Colonic mucosa (tissue), 4 donors: ENCODE results near the gene DCAF17. TPM values are rescaled to one million over a fixed set of nuclear protein-coding genes. Genes with fewer than 3 reads are reported as not detected.

Source experiments
- DNase-seq: peaks from one replicate; pipeline ENCODE4 v3.0.0-alpha.2; 2020
- H3K27ac ChIP-seq: fragments of 200-600 bp; one replicate; pipeline ENCODE4 v1.8.0; 2021
- H3K27me3 ChIP-seq: fragments of 200-600 bp; one replicate; pipeline ENCODE4 v1.8.0; 2021
- H3K36me3 ChIP-seq: fragments of 200-600 bp; one replicate; pipeline ENCODE4 v1.8.0; 2021
- H3K4me1 ChIP-seq: fragments of 200-600 bp; one replicate; pipeline ENCODE4 v1.8.0; 2021; ENCODE audit warnings: mild to moderate bottlenecking
- H3K4me3 ChIP-seq: fragments of 200-600 bp; one replicate; pipeline ENCODE4 v1.8.0; 2021
- H3K9ac ChIP-seq, 2 donors: one replicate each; pipeline ENCODE4 v1.7.0; 2013; ENCODE audit warnings: control low read depth in 2 of 2, low read depth in 2 of 2, low read length in 2 of 2
- H3K9me3 ChIP-seq: fragments of 200-600 bp; one replicate; pipeline ENCODE4 v1.8.0; 2021
- intact Hi-C: fragments of 100-400 bp; cut with DNase I; formaldehyde crosslinking; loops from one replicate; pipeline ENCODE4 v1.14.1; 2022
- total RNA-seq, 2 donors: library from RNA; stranded (reverse); fragmentation: NEBNext Ultra II Directional in 1 of 2; extraction: Animal tissue kit (Norgen Biotek cat#: 25700) in 1 of 2; gene quantifications; one replicate each; pipeline ENCODE4 v1.2.1, GENCODE V29; 2021
- TF ChIP-seq, protein P1 (sequence below): fragments of 200-600 bp; IDR thresholded peaks from one replicate; pipeline ENCODE4 v1.8.0; 2022; ENCODE audit warnings: antibody characterized with exemption, mild to moderate bottlenecking
- donor health status: healthy.
- donor health status: DM: no; HTN: no; CAD: no.
- donor health status: DM: no; HTN: no; CAD: no.

Gene DCAF17
- total RNA-seq, 2 donors from 2014 or later: 9.7 to 10.2 TPM

DNA sequence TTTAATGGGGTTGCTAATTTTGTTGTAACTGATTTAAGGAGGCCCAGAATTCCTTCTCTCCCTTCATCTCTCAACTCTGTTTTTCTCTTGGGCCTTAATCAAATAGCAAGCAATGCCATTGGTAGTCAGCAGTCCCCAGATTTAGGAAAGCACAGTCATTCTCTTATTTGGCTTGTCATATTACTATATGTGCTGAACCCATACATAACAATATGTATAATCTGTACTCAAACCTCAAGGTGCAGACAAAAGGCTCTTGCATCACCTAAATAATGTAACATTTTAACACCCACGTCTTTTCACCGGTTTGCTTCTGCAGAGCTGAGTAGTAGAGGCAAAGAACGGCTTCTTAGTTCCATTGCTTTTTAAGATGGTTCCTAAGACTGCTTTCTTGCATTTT is 33.6 kb upstream of the DCAF17 start:
- intact Hi-C loops: no loop called here
- Histone ChIP-seq H3K27ac (no peak overlapping the region), H3K36me3 (no peaks in the 10 kb centered on the region), H3K4me1 (no peaks in the 10 kb centered on the region), H3K4me3 (no peak overlapping the region), H3K9me3 (no peaks in the 10 kb centered on the region), H3K9ac (no peak overlapping the region), H3K27me3 (no peaks in the 10 kb centered on the region)
- DNase-seq: no peak
- TF ChIP-seq, protein P1, sequence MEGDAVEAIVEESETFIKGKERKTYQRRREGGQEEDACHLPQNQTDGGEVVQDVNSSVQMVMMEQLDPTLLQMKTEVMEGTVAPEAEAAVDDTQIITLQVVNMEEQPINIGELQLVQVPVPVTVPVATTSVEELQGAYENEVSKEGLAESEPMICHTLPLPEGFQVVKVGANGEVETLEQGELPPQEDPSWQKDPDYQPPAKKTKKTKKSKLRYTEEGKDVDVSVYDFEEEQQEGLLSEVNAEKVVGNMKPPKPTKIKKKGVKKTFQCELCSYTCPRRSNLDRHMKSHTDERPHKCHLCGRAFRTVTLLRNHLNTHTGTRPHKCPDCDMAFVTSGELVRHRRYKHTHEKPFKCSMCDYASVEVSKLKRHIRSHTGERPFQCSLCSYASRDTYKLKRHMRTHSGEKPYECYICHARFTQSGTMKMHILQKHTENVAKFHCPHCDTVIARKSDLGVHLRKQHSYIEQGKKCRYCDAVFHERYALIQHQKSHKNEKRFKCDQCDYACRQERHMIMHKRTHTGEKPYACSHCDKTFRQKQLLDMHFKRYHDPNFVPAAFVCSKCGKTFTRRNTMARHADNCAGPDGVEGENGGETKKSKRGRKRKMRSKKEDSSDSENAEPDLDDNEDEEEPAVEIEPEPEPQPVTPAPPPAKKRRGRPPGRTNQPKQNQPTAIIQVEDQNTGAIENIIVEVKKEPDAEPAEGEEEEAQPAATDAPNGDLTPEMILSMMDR: no peak

DNA sequence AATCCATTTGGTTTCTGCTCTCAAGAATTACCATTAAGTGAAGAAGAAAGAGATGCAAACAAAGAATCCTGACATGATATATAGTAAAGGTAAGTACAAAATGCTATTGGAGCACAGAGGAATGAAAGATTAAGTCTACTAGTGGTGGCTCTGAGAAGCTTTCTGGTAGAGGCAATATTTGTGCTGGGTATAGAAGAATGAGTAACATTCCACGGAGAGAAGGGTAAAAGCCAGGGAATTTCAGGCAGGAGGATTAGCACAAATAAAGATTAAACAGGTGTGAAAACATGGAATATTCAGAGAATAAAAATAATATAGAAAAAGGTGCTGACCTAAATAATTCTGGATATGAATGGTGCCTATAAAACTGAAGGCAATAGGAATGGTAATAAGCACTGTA is 32.1 kb upstream of the DCAF17 start:
- TF ChIP-seq, protein P1: no peak
- no peak for DNase-seq
- Histone ChIP-seq H3K4me1 (no peaks in the 10 kb centered on the region), H3K4me3 (no peak overlapping the region), H3K36me3 (no peaks in the 10 kb centered on the region), H3K27me3 (no peaks in the 10 kb centered on the region), H3K27ac (no peak overlapping the region), H3K9ac (no peak overlapping the region), H3K9me3 (no peaks in the 10 kb centered on the region)
- intact Hi-C loops: no loop called here

DNA sequence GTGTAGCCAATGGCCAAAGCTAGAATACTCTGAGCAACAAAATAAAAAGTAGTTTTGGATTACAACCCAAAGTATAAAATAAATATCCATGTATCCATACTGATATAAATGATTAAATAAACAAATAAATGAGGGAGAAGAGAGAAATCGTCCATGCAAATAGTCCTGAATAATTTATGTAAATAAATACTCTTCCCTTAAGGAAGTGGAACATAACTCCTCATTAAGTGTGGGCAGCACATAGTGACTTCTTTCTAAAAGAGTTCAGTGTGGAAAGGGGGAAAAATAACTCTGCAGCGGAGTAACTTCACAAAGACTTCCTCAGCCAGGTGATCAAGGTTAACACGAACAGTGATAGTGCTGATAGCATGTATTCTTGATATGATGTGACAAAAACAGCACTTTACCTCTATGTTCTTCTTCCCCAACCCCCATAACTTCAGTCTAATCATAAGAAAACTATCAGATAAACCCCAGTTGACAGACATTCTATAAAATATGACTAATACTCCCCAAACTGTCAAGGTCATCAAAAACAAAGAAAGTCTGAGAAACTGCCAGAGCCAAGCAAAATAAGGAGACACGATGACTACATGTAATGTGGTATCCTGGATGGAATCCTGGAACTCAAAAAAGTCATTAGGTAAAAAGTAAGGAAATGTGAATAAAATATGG is 31.0 kb upstream of the DCAF17 start:
- no peak for DNase-seq
- no peaks in the 10 kb centered on the region for H3K27me3 ChIP-seq
- TF ChIP-seq, protein P1: no peak
- H3K27ac ChIP-seq: no peak overlapping the region
- H3K4me3 ChIP-seq: no peak overlapping the region
- intact Hi-C loops: no loop called here
- no peaks in the 10 kb centered on the region for H3K4me1 ChIP-seq
- no peak overlapping the region for H3K9ac ChIP-seq
- no peaks in the 10 kb centered on the region for H3K36me3 ChIP-seq
- H3K9me3 ChIP-seq: no peaks in the 10 kb centered on the region

DNA sequence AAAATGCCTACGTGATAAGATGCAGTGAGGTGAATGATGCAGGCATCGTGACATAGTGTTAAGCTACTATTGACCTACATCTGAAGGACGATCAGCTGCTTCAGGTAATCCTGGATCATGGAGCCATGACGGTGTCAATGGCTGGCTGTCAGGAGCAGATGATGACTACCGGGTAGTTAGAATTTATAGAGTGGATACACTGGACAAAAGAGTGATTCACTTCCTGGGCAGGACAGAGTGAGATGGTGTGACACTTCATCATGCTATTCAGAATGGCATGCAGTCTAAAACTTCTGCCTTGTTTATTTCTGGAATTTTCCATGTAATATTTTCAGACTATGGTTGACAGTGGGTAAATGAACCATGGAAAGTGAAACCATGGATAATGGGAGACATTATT is 29.8 kb upstream of the DCAF17 start:
- TF ChIP-seq, protein P1: no peak
- intact Hi-C loops: no loop called here
- H3K27ac ChIP-seq: no peak overlapping the region
- H3K4me3 ChIP-seq: no peak overlapping the region
- H3K36me3 ChIP-seq: no peaks in the 10 kb centered on the region
- no peaks in the 10 kb centered on the region for H3K27me3 ChIP-seq
- H3K4me1 ChIP-seq: no peaks in the 10 kb centered on the region
- H3K9ac ChIP-seq: no peak overlapping the region
- no peaks in the 10 kb centered on the region for H3K9me3 ChIP-seq
- no peak for DNase-seq

DNA sequence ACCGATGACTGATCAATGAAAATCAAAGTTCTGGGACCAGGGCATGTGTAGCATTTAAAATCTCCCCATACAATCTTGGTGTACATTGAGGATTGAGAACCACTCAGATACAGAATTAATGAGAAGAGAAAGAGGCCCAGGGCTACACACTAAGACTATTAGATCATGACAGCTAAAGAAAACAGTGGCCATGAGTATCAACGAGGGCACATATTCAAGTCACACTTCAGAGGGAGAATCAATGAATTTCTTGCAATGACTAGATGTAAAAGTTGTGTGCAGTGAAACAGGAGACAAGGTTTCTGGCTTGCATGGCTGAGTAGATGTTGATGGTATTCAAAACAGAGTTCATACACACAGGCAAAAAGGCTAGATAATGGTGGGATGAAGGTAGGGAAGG is 29.3 kb upstream of the DCAF17 start:
- intact Hi-C loops: no loop called here
- Histone ChIP-seq H3K4me3 (no peak overlapping the region), H3K9ac (no peak overlapping the region), H3K9me3 (no peaks in the 10 kb centered on the region), H3K36me3 (no peaks in the 10 kb centered on the region), H3K27me3 (no peaks in the 10 kb centered on the region), H3K27ac (no peak overlapping the region), H3K4me1 (no peaks in the 10 kb centered on the region)
- no peak for DNase-seq
- TF ChIP-seq, protein P1: no peak
